GM12878 (cell line): ENCODE results near the gene GPR18.

Experiments used
- CBX3 ChIP-seq: fragments of 200-600 bp; sonication (generic); IDR thresholded peaks from 2 replicates; pipeline ENCODE4 v1.6.1; 2016; ENCODE audit warnings: low read depth, borderline replicate concordance
- CBX5 ChIP-seq: sonication (generic); IDR thresholded peaks from 2 replicates; pipeline ENCODE4 v1.6.1; 2016; ENCODE audit warnings: low read depth, moderate library complexity, mild to moderate bottlenecking, inconsistent platforms
- CREM ChIP-seq: IDR thresholded peaks from 2 replicates; pipeline ENCODE4 v1.6.1; 2014; ENCODE audit warnings: antibody characterized with exemption, low read depth
- EZH2 ChIP-seq: IDR thresholded peaks from 2 replicates; pipeline ENCODE4 v1.6.1; 2012; ENCODE audit warnings: low read depth, mild to moderate bottlenecking, control low read depth, inconsistent platforms, low read length, borderline replicate concordance; ENCODE audit not compliant: control insufficient read depth
- MXI1 ChIP-seq: fragments of 150-350 bp; IDR thresholded peaks from 2 replicates; pipeline ENCODE4 v1.6.1; 2011; ENCODE audit warnings: low read depth, mild to moderate bottlenecking, inconsistent platforms, low read length, improper control_type of control experiment
- POLR2A ChIP-seq: IDR thresholded peaks from 2 replicates; pipeline ENCODE4 v1.6.1; 2011; ENCODE audit warnings: low read depth, mild to moderate bottlenecking, low read length
- POLR2AphosphoS5 ChIP-seq: IDR thresholded peaks from 2 replicates; pipeline ENCODE4 v1.6.1; 2011; ENCODE audit warnings: mild to moderate bottlenecking, low read length, inconsistent platforms
- RAD51 ChIP-seq: fragments of 450-650 bp; IDR thresholded peaks from 2 replicates; pipeline ENCODE4 v1.6.1; 2016; ENCODE audit warnings: moderate library complexity, mild to moderate bottlenecking, inconsistent platforms
- TAF1 ChIP-seq: IDR thresholded peaks from 2 replicates; pipeline ENCODE4 v1.6.1; 2011; ENCODE audit warnings: mild to moderate bottlenecking, low read depth, low read length, borderline replicate concordance
- TARDBP ChIP-seq: IDR thresholded peaks from 2 replicates; pipeline ENCODE4 v1.6.1; 2016; ENCODE audit warnings: borderline replicate concordance
- TF ChIP-seq, protein P1 (sequence below), 3 experiments: IDR thresholded peaks in 2 of 3; conservative IDR thresholded peaks in 1 of 3; 2 replicates each; pipeline ENCODE4 v1.5.1; 2011; ENCODE audit warnings: low read depth in 3 of 3, low read length in 3 of 3, mild to moderate bottlenecking in 3 of 3, control low read depth in 2 of 3, moderate library complexity in 2 of 3, inconsistent platforms in 1 of 3, mixed read lengths in 1 of 3; ENCODE audit not compliant: control insufficient read depth in 2 of 3, insufficient read depth in 1 of 3; ENCODE audit errors: extremely low read depth in 1 of 3
- TF ChIP-seq, protein P2 (sequence below): fragments of 450-650 bp; IDR thresholded peaks from 2 replicates; pipeline ENCODE4 v1.6.1; 2017; ENCODE audit warnings: mild to moderate bottlenecking, moderate library complexity
- TF ChIP-seq, protein P3 (sequence below): IDR thresholded peaks from 2 replicates; pipeline ENCODE4 v1.6.1; 2011; ENCODE audit warnings: borderline replicate concordance, low read depth, mild to moderate bottlenecking, moderate library complexity, low read length; ENCODE audit not compliant: insufficient read depth, poor library complexity, severe bottlenecking
- TF ChIP-seq, protein P4 (sequence below): IDR thresholded peaks from 2 replicates; pipeline ENCODE4 v1.6.1; 2012; ENCODE audit warnings: low read depth, low read length, improper control_type of control experiment

DNA sequence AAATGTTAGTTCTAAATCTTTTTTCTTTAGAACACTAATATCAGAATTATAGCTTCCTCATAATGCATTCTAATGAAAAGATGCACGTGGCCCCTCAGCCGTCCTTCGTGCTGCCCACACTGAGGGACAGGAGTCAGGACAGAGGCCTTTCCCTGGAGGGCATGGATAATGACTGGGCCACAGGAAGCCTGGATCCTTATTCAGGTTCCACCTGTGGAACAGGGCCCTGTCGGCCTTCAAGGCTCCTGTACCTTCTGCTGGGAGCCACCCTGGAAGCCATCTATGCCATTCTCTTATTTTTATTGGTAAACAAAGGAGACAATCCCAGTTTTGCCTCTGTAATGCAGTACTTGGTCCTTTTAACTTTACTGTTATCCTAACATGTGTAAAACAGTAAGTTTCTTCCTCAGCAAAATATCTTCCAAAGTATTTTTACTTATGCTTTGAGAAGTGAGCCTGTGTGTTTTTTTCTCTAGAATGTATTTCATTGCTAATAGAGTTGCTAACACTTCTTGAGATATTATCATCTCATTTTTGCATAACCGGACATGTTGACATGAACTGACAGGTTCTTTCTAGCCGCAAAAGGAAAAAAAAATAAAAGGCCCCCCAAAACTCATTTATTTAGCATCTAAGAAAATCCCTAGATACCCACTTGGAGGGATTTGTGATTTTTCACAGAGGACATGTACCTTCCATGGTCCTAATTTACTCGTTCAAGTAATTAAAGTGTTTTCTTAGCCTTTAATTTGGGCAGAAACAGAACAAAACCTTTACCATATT lies 43.1 kb upstream of the GPR18 start:
- TF ChIP-seq TAF1: no peak
- no peak for TF ChIP-seq CBX5
- peak; percentile 67 for TF ChIP-seq MXI1
- peak; percentile 34; the same call in 1 of the 2 replicates for TF ChIP-seq POLR2A
- TF ChIP-seq, protein P1, sequence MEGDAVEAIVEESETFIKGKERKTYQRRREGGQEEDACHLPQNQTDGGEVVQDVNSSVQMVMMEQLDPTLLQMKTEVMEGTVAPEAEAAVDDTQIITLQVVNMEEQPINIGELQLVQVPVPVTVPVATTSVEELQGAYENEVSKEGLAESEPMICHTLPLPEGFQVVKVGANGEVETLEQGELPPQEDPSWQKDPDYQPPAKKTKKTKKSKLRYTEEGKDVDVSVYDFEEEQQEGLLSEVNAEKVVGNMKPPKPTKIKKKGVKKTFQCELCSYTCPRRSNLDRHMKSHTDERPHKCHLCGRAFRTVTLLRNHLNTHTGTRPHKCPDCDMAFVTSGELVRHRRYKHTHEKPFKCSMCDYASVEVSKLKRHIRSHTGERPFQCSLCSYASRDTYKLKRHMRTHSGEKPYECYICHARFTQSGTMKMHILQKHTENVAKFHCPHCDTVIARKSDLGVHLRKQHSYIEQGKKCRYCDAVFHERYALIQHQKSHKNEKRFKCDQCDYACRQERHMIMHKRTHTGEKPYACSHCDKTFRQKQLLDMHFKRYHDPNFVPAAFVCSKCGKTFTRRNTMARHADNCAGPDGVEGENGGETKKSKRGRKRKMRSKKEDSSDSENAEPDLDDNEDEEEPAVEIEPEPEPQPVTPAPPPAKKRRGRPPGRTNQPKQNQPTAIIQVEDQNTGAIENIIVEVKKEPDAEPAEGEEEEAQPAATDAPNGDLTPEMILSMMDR (IDR thresholded peaks at IDR 0.05 in 2 of 3, conservative IDR thresholded peaks at IDR 0.05 in 1 of 3; ENCODE audit: control insufficient read depth in 2 of 3, extremely low read depth in 1 of 3, insufficient read depth in 1 of 3, low read depth in 3 of 3, low read length in 3 of 3): no peak
- TF ChIP-seq, protein P2, sequence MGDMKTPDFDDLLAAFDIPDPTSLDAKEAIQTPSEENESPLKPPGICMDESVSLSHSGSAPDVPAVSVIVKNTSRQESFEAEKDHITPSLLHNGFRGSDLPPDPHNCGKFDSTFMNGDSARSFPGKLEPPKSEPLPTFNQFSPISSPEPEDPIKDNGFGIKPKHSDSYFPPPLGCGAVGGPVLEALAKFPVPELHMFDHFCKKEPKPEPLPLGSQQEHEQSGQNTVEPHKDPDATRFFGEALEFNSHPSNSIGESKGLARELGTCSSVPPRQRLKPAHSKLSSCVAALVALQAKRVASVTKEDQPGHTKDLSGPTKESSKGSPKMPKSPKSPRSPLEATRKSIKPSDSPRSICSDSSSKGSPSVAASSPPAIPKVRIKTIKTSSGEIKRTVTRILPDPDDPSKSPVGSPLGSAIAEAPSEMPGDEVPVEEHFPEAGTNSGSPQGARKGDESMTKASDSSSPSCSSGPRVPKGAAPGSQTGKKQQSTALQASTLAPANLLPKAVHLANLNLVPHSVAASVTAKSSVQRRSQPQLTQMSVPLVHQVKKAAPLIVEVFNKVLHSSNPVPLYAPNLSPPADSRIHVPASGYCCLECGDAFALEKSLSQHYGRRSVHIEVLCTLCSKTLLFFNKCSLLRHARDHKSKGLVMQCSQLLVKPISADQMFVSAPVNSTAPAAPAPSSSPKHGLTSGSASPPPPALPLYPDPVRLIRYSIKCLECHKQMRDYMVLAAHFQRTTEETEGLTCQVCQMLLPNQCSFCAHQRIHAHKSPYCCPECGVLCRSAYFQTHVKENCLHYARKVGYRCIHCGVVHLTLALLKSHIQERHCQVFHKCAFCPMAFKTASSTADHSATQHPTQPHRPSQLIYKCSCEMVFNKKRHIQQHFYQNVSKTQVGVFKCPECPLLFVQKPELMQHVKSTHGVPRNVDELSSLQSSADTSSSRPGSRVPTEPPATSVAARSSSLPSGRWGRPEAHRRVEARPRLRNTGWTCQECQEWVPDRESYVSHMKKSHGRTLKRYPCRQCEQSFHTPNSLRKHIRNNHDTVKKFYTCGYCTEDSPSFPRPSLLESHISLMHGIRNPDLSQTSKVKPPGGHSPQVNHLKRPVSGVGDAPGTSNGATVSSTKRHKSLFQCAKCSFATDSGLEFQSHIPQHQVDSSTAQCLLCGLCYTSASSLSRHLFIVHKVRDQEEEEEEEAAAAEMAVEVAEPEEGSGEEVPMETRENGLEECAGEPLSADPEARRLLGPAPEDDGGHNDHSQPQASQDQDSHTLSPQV: 0 out of 2 replicates have a peak, but pooled peaks have one; percentile 59
- no peak for TF ChIP-seq EZH2
- TF ChIP-seq, protein P3, sequence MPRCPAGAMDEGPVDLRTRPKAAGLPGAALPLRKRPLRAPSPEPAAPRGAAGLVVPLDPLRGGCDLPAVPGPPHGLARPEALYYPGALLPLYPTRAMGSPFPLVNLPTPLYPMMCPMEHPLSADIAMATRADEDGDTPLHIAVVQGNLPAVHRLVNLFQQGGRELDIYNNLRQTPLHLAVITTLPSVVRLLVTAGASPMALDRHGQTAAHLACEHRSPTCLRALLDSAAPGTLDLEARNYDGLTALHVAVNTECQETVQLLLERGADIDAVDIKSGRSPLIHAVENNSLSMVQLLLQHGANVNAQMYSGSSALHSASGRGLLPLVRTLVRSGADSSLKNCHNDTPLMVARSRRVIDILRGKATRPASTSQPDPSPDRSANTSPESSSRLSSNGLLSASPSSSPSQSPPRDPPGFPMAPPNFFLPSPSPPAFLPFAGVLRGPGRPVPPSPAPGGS: peak; percentile 11
- peak; percentile 79 for TF ChIP-seq POLR2AphosphoS5
- TF ChIP-seq RAD51: no peak
- TF ChIP-seq CREM: no peak
- TF ChIP-seq, protein P4, sequence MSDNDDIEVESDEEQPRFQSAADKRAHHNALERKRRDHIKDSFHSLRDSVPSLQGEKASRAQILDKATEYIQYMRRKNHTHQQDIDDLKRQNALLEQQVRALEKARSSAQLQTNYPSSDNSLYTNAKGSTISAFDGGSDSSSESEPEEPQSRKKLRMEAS: no peak
- TF ChIP-seq CBX3: no peak
- TF ChIP-seq TARDBP: no peak
